GM12874 (cell line): Measurements from ENCODE around the gene COL3A1.

ENCODE experiments used
- CTCF ChIP-seq: IDR thresholded peaks from 2 replicates; pipeline ENCODE4 v1.5.1; 2011; ENCODE audit warnings: low read depth, mild to moderate bottlenecking, control low read depth, low read length, moderate library complexity; ENCODE audit not compliant: insufficient read depth

COL3A1 gene

GRCh38 chr2:189057316-189057715, 83.1 kb downstream of the COL3A1 start:
- TF ChIP-seq CTCF = no peak

- TF ChIP-seq CTCF = no peak
Observed at GRCh38 chr2:189060096-189060642, 86.0 kb downstream of the COL3A1 start.
